Vagina (tissue), 2 donors: ENCODE data around the gene AKR1A1. TPM values are rescaled to one million over a fixed set of nuclear protein-coding genes. Genes with fewer than 3 reads are reported as not detected.
"Not testable (repeated sequence)": the region's sequence is repeated elsewhere in the genome, so short reads cannot be mapped to it uniquely, and the experiment has no call there.

Experiments
- DNase-seq, 2 donors: peaks; one replicate each; pipeline ENCODE4 v3.0.0-alpha.2; 2017; ENCODE audit errors: extremely low spot score in 2 of 2
- H3K27ac ChIP-seq: fragments of 200-600 bp; sonication (generic); one replicate; pipeline ENCODE4 v1.5.1; 2019
- H3K27me3 ChIP-seq: fragments of 200-600 bp; sonication (generic); one replicate; pipeline ENCODE4 v1.5.1; 2019
- H3K36me3 ChIP-seq, 2 donors: fragments of 200-600 bp; sonication (generic); one replicate each; pipeline ENCODE4 v1.5.1; 2017 to 2019
- H3K4me1 ChIP-seq: fragments of 200-600 bp; sonication (generic); one replicate; pipeline ENCODE4 v1.5.1; 2019
- H3K4me3 ChIP-seq, 2 donors: fragments of 200-600 bp; sonication (generic); 1 replicate in 1 of 2; 2 replicates in 1 of 2; pipeline ENCODE4 v1.5.1; 2016 to 2019
- H3K9me3 ChIP-seq: fragments of 200-600 bp; sonication (generic); one replicate; pipeline ENCODE4 v1.5.1; 2019
- POLR2A ChIP-seq, 2 donors: fragments of 450-650 bp; IDR thresholded peaks; one replicate each; pipeline ENCODE4 v1.6.1; 2017; ENCODE audit warnings: antibody characterized with exemption in 2 of 2, mild to moderate bottlenecking in 2 of 2, moderate library complexity in 2 of 2
- POLR2AphosphoS5 ChIP-seq, 2 donors: sonication (generic); formaldehyde crosslinking; IDR thresholded peaks; one replicate each; pipeline ENCODE4 v1.9.0; 2017; ENCODE audit warnings: antibody characterized with exemption in 2 of 2, mild to moderate bottlenecking in 2 of 2, low read depth in 1 of 2; ENCODE audit not compliant: insufficient read depth in 1 of 2
- intact Hi-C: fragments of 100-400 bp; cut with DNase I; formaldehyde crosslinking; loops from one replicate; pipeline ENCODE4 v1.15.1; 2023
- total RNA-seq: library from RNA; depleted of rRNA; stranded (reverse); fragments of >200 nt; gene quantifications from one replicate; pipeline ENCODE4 v1.2.3, GENCODE V29; 2016
- TF ChIP-seq, protein P1 (sequence below), 3 experiments: fragments of 450-650 bp in 2 of 3; fragments of 200-600 bp in 1 of 3; sonication (generic) in 1 of 3; IDR thresholded peaks; one replicate each; pipeline ENCODE4 v1.5.1; 2017 to 2019; ENCODE audit warnings: antibody characterized with exemption in 3 of 3, mild to moderate bottlenecking in 2 of 3, moderate library complexity in 2 of 3

AKR1A1 gene
- total RNA-seq, 1 donor from 2014 or later = 80.3 TPM

DNA sequence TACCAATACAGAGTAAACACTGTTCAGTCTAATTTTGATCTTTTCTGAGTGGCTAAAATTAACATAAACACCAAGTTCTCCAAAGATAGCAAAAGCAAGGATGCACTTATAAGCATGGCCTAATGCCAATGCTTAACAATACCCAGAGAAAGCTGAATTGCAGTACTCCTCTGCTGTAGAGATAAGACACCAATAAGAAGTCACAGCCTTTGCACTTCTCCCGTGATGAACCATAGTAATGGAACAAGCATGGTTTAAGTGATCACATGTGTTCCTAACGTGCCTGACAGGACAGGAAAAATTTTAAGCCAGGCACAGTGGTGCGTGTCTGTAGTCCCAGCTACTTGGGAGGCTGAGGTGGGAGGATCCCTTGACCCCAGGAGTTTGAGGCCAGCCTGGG is 34.6 kb upstream of the AKR1A1 start:
- no peaks in the 10 kb centered on the region for H3K27me3 ChIP-seq
- no peak overlapping the region for H3K4me3 ChIP-seq
- DNase-seq = no peak
- peaks cover 4 to 69% of the 10 kb centered on the region in 2 donors for H3K36me3 ChIP-seq
- no peak for TF ChIP-seq POLR2AphosphoS5 (IDR thresholded peaks at IDR 0.05; ENCODE audit: insufficient read depth in 1 of 2, low read depth in 1 of 2)
- TF ChIP-seq POLR2A (IDR thresholded peaks at IDR 0.05) = no peak
- TF ChIP-seq, protein P1, sequence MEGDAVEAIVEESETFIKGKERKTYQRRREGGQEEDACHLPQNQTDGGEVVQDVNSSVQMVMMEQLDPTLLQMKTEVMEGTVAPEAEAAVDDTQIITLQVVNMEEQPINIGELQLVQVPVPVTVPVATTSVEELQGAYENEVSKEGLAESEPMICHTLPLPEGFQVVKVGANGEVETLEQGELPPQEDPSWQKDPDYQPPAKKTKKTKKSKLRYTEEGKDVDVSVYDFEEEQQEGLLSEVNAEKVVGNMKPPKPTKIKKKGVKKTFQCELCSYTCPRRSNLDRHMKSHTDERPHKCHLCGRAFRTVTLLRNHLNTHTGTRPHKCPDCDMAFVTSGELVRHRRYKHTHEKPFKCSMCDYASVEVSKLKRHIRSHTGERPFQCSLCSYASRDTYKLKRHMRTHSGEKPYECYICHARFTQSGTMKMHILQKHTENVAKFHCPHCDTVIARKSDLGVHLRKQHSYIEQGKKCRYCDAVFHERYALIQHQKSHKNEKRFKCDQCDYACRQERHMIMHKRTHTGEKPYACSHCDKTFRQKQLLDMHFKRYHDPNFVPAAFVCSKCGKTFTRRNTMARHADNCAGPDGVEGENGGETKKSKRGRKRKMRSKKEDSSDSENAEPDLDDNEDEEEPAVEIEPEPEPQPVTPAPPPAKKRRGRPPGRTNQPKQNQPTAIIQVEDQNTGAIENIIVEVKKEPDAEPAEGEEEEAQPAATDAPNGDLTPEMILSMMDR (IDR thresholded peaks at IDR 0.05) = no peak
- no peaks in the 10 kb centered on the region for H3K9me3 ChIP-seq
- intact Hi-C loops = no loop called here
- H3K4me1 ChIP-seq = peaks cover 45% of the 10 kb centered on the region
- H3K27ac ChIP-seq = no peak overlapping the region

DNA sequence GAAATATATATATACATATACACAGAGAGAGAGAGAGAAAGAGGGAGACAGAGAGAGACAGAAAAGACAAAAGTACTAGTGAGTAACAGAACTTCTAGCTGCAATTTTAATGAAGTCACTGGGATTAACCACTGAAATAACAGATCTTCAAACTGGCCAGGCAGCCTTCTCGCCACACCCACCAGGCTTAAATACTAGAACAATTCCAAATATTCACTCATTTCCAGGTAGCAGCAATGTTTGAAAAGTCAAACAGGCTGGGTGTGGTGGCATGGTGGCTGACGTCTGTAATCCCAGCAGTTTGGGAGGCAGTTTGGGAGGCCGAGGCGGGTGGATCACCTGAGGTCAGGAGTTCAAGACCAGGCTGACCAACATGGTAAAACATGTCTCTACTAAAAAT is 34.2 kb upstream of the AKR1A1 start:
- H3K27ac ChIP-seq = no peak overlapping the region
- DNase-seq = no peak
- H3K36me3 ChIP-seq = peaks cover 4 to 65% of the 10 kb centered on the region in 2 donors
- no peaks in the 10 kb centered on the region for H3K27me3 ChIP-seq
- no peak overlapping the region for H3K4me3 ChIP-seq
- no peaks in the 10 kb centered on the region for H3K9me3 ChIP-seq
- TF ChIP-seq, protein P1 (IDR thresholded peaks at IDR 0.05) = no peak
- TF ChIP-seq POLR2AphosphoS5 (IDR thresholded peaks at IDR 0.05; ENCODE audit: insufficient read depth in 1 of 2, low read depth in 1 of 2) = no peak
- TF ChIP-seq POLR2A (IDR thresholded peaks at IDR 0.05) = no peak
- peaks cover 45% of the 10 kb centered on the region for H3K4me1 ChIP-seq
- intact Hi-C loops = no loop called here

DNA sequence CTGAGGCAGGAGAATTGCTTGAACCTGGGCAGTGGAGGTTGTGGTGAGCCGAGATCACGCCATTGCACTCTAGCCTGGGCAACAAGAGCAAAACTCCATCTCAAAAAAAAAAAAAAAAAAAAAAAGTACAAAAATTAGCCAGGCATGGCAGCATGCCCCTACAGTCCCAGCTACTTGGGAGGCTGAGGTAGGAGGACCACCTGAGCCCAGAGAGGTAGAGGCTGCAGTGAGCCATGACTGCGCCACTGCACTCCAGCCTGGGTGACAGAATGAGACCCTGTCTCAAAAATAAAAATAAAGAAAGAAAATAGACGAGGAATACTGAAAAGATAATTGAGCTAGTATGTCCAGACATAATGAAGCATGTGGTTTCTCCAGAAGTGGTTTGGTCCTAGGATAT is 32.3 kb upstream of the AKR1A1 start:
- peaks cover 4 to 46% of the 10 kb centered on the region in 2 donors for H3K36me3 ChIP-seq
- H3K27me3 ChIP-seq, DNase-seq, H3K9me3 ChIP-seq, H3K4me3 ChIP-seq, intact Hi-C loops, H3K27ac ChIP-seq: not testable (repeated sequence)
- H3K4me1 ChIP-seq = peaks cover 53% of the 10 kb centered on the region

DNA sequence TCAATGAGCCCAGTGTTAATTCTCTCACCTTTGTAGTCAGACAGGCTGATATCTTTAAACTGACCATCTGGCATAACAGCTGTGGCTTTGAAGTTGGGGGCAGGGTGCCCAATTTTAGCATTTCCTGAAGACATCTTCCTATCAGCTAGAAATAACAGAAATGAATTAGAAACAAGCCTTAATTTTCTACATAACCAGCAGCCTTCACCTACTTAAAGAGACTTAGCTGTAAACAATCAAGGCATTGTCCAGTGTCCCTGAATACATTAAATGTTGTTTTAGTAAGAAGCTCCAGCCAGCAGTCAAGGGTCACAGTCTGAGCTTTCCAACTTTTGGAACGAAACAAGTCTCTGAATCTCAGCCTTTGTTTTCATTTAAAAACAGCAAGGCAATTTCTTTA is 31.7 kb upstream of the AKR1A1 start:
- peaks cover 4 to 41% of the 10 kb centered on the region in 2 donors for H3K36me3 ChIP-seq
- no peaks in the 10 kb centered on the region for H3K9me3 ChIP-seq
- H3K4me1 ChIP-seq = peaks cover 53% of the 10 kb centered on the region
- H3K27ac ChIP-seq = no peak overlapping the region
- no peaks in the 10 kb centered on the region for H3K27me3 ChIP-seq
- TF ChIP-seq POLR2AphosphoS5 (IDR thresholded peaks at IDR 0.05; ENCODE audit: insufficient read depth in 1 of 2, low read depth in 1 of 2) (no peak), POLR2A (IDR thresholded peaks at IDR 0.05) (no peak)
- TF ChIP-seq, protein P1 (IDR thresholded peaks at IDR 0.05) = no peak
- intact Hi-C loops = no loop called here
- H3K4me3 ChIP-seq = no peak overlapping the region
- DNase-seq = no peak

DNA sequence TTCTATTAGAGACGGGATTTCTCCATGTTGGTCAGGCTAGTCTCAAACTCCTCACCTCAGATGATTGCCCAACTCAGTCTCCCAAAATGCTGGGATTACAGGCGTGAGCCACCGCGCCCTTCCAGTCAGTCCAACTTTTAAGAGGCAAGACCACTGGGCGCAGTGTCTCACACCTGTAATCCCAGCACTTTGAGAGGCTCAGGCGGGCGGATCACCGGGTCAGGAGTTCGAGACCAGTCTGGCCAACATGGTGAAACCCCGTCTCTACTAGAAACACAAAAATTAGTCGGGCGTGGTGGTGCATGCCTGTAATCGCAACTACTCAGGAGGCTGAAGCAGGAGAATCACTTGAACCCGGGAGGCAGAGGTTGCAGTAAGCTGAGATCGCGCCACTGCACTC is 30.9 kb upstream of the AKR1A1 start:
- not testable (repeated sequence) for H3K27ac ChIP-seq, DNase-seq, H3K27me3 ChIP-seq, H3K9me3 ChIP-seq
- H3K36me3 ChIP-seq = peaks cover 4 to 32% of the 10 kb centered on the region in 2 donors
- peak overlapping the region in 1 of 2 donors; percentile 11 for H3K4me3 ChIP-seq
- peaks cover 53% of the 10 kb centered on the region for H3K4me1 ChIP-seq
- intact Hi-C loops = loop anchor here (5.0 kb wide), 1 partner anchor 48 kb away; no protein-coding TSS in a partner anchor

DNA sequence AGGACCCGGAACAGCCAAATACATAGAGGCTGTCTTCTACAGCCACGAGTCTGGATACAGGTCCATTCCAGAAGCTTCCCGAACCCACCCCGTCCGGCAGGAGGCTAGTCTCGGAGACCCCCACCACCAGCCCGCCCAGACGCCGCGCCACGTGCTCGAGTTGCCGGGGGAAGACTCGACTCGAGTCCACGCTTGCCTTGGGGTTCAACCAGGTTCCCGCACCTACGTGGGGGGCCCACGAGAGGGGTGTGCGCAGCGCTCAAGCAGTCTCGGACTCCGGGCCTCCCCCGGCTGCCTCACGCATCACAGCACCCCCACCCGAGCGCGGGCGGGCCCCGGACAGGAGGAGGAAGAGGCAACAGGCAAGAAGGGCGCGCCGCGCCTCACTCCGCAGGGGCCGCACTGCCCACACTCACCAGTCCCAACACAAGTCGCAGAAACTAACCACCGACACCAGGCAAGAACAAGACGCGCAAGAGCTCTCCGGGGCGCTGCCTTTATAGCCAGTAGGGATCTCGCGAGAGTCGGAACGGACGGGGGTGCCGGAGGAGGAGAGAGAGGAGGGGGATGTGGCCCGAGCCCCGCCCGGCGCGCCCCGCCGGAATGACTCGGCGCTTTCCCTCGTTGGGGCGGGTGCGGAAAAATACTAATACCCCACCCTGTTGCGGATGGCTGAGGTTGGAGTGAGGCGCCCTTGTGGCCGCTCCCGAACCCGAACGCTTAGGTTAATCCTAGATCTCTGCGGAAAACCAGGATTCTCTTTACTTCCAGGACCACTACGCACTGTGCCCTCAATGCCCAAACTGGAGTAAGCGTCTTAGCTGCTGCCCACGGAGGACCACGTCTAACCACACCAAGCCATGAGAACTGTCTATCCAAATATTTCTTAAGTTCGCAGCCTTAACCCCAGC is 29.0 kb upstream of the AKR1A1 start, which contains the start of gene PRDX1:
TSS of gene PRDX1 (minus strand) at position 472 of the 911 bp plus-strand sequence. CDS start 2,841 bp downstream, outside the sequence.
- H3K4me1 ChIP-seq = peaks cover 43% of the 10 kb centered on the region
- intact Hi-C loops = loop anchor here (5.0 kb wide), 1 partner anchor 46 kb away; no protein-coding TSS in a partner anchor
- peak within 1 kb of the TSS; percentile 99 for H3K27ac ChIP-seq
- no peaks in the 10 kb centered on the region for H3K9me3 ChIP-seq
- DNase-seq = peak in 1 of 2 donors; percentile 99
- no peaks in the 10 kb centered on the region for H3K27me3 ChIP-seq
- H3K4me3 ChIP-seq = peak within 1 kb of the TSS; percentile 88 to 95
- peaks cover 0 to 15% of the 10 kb centered on the region in 2 donors for H3K36me3 ChIP-seq
- TF ChIP-seq, protein P1 (IDR thresholded peaks at IDR 0.05) = peak in 1 of 3 experiments; percentile 10
- TF ChIP-seq POLR2AphosphoS5 (IDR thresholded peaks at IDR 0.05; ENCODE audit: insufficient read depth in 1 of 2, low read depth in 1 of 2) (peak; percentile 93 to 100), POLR2A (IDR thresholded peaks at IDR 0.05) (peak; percentile 88 to 99)
